Hepatocyte (in vitro differentiated cells): ENCODE data around the gene NEB.

Source experiments
- EZH2phosphoT487 ChIP-seq: fragments of 200-600 bp; sonication (generic); IDR thresholded peaks from one replicate; pipeline ENCODE4 v1.6.1; 2018; ENCODE audit warnings: antibody characterized with exemption, mild to moderate bottlenecking, low read depth, moderate library complexity; ENCODE audit not compliant: unreplicated experiment, severe bottlenecking
- TF ChIP-seq, protein P1 (sequence below): fragments of 200-600 bp; sonication (generic); IDR thresholded peaks from 2 replicates; pipeline ENCODE4 v1.5.1; 2016; ENCODE audit warnings: antibody characterized with exemption, mild to moderate bottlenecking; ENCODE audit not compliant: poor library complexity

DNA sequence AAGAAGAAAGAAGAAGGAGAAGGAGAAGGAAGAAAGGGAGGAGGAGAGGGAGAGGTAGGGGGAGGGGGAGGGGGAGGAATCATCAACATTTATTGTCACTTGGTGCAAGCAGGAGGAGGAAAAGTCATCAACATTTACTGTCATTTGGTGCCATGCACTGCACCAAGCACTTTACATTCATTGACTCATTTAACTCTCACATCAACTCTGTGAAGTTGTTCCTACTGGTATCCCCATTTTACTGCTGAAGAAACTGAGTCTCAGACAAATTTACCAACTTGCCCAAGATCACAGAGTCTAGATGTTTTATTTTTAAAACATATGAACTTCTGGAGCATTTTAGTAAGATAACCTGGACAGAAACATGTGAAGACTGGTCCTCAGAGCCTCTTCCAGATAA lies 46.7 kb upstream of the NEB start:
- TF ChIP-seq, protein P1, sequence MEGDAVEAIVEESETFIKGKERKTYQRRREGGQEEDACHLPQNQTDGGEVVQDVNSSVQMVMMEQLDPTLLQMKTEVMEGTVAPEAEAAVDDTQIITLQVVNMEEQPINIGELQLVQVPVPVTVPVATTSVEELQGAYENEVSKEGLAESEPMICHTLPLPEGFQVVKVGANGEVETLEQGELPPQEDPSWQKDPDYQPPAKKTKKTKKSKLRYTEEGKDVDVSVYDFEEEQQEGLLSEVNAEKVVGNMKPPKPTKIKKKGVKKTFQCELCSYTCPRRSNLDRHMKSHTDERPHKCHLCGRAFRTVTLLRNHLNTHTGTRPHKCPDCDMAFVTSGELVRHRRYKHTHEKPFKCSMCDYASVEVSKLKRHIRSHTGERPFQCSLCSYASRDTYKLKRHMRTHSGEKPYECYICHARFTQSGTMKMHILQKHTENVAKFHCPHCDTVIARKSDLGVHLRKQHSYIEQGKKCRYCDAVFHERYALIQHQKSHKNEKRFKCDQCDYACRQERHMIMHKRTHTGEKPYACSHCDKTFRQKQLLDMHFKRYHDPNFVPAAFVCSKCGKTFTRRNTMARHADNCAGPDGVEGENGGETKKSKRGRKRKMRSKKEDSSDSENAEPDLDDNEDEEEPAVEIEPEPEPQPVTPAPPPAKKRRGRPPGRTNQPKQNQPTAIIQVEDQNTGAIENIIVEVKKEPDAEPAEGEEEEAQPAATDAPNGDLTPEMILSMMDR: no peak
- no peak for TF ChIP-seq EZH2phosphoT487
